GM21825 (cell line): ENCODE results near the gene IGSF9B.

Source experiments
- ATAC-seq: cut with Tn5 transposase; IDR thresholded peaks from one replicate; pipeline ENCODE4 v1.9.1; 2021; ENCODE audit warnings: mild to moderate bottlenecking, moderate library complexity; ENCODE audit not compliant: unreplicated experiment

Gene IGSF9B

DNA sequence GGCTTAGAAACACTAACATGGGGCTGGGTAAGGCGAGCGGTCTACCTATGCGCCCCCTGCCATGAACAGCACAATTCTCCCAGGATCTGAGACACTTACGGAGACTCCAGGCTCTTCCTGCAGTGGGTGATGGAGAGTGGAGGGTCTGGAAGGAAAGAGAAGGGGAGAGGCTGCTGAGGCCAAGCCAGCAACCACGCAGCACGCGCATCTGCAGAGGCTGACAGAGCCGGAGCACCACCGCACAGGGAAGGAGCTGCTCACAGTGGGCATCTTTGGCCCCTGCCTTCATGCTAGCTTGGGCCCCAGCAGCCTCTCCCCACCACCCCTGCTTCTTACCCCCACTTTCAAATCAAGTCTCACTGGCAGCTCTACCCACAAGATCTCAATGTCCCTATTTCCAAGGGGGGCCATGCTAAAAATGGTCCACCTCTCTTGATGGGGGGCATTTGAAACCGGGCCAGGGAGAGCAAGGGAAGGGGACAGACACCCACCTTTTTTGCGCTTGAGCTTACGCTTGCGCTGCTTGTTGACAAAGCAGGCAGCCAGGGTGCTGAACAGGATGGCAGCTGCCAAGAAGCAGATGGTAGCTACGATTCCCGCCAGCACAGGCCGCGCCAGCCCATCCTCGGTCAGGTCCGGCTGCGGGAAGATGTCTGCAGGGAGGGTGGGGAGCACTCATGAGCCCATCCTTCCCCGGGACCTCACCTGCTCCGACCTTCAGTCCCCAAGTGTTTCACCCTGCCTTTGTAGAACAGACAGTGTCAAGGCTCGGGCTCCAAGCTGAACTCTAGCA is 34.5 kb downstream of the IGSF9B start:
- ATAC-seq, result no peak

- ATAC-seq, result no peak
These were observed 35.3 kb downstream of the IGSF9B start for GRCh38 chr11:133921513-133921912.

GRCh38 chr11:133921026-133921425 is 35.7 kb downstream of the IGSF9B start:
- ATAC-seq, result no peak

DNA sequence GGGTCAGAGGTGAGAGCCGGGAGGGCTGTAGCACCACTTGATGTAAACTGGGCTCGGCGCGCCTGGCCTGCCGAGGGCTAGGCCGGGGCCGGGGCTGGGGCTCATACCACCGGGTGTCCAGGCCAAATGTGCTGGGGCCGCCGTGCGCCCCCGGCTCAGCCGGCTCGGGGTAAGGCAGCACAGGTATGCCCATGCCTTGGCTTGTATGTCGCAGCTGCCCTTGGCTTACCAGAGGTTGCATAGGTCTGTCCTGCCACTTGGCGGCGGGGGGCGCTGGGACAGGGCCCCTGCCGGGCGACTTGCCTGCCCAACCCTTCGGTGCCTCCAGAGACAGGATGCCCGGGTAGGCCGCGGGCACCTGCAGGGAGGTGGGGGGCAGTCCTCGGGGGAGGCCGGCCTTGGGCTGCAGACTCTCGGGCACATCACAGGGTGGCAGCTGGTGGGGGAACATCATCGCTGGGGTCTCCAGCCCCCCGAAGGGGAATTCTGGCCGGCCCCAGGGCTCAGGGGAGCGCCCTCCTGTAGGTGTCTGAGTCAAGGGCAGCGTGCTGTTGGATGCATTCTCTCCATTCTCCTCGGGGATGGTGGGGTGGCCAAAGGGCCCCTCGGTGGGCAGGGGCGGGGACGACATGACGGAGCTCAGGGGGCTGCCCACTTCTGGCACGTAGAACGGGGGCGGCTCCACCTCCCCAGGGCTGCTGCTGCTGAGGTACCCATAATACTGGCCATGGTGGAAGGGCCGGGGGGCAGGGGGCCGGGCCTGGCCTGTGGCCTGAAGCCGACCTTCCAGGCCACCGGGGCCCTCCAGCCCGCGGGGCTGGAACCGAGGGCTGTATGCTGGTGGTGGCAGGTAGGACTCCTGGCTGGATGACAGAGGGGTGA is 36.4 kb downstream of the IGSF9B start:
- no peak for ATAC-seq

DNA sequence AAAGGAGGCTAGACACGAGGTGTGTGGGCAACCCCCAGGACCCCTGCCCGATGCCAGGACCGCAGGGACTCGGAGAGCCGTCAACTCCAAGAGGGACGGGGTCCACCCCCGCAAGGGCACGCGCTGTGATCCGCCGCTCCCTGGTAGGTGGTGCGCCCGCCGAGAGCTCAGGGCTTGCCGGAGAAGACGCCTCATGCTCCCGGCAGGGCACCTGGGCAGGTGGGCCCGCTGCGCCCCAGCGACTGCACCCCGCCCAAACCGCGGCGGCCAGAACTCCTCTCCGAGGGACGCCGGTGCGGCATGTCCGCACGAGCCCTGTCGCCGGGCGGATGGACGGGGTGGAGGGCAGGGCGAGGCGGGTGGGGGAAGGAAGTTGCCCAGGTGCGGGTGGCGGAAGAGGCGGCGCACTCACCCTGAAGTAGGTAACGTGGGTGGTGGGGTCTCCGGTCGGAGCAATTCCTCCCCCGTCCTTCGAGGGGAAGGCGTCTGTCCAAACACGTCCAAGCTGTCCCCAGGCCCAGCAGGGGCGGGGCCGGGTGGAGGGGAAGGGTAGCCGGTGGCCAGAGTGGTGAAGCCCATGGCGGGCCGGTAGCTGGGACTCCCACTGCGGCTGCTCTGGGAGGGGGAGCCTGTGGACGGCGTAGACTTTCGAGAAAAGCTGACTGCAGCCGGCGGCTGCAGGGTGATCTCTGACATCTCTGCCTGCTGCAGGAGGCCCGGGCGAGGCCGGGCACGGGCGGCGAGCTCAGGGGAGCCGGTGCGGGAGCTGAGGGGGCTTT is 37.2 kb downstream of the IGSF9B start:
- ATAC-seq, result no peak

GRCh38 chr11:133918608-133919260 is 38.0 kb downstream of the IGSF9B start:
- no peak for ATAC-seq

DNA sequence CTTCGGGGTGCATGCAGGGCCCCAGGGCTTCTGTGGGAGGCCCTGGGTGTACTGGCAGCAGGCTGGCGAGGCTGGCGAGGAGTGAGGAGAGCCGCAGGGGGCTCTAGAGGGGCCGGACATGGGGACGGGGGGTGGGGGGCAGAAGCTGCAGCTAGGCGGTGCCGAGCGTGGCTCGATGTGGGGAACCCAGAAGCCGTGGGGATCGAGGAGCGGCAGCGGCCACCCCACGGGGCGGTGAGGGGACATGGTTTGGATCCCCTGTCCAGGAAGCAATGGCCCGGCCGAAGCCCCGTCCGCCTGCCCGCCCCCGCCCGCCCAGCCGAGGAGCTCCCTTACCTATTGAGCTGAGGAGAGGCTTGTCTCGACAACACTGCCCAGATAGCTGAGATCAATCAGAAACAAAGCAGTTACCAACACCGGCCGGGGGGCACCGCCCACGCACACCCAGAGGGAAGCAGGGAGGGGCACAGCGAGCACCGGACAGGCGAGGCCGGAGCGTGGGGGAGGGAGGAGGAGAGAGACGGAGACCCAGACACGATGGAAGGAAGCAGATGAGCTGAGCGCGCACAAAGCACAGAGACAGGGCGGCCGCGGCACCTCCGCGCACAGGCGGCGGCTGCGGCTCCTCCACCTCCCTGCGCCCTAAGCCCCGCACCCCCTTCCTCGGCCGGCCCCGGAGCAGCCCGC is 38.7 kb downstream of the IGSF9B start:
- no peak for ATAC-seq

- no peak for ATAC-seq
These were observed 39.9 kb downstream of the IGSF9B start for GRCh38 chr11:133916784-133917440.

- ATAC-seq, result no peak
These were observed 43.0 kb downstream of the IGSF9B start for GRCh38 chr11:133913761-133914160.

DNA sequence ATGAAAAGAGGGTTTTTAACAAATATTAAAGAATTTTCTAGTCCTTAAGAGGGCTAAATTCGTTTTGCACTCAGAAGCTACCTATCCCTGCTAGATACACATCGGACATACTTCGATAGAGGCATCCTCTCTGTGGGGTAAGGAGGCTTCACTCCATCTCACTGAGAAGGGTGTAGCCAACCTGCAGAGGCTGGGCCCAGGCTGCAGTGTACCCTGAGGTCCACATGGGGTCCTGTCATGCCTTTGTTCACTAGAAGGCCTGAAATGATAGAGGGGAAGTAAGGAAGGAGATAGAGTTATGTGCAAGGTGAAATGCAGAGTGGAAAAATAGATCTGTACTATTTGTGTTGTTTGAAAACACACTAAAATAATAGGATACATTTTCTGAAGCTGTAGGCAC is 45.6 kb downstream of the IGSF9B start:
- no peak for ATAC-seq

- ATAC-seq, result no peak
These were observed 46.7 kb downstream of the IGSF9B start for GRCh38 chr11:133910101-133910500.

DNA sequence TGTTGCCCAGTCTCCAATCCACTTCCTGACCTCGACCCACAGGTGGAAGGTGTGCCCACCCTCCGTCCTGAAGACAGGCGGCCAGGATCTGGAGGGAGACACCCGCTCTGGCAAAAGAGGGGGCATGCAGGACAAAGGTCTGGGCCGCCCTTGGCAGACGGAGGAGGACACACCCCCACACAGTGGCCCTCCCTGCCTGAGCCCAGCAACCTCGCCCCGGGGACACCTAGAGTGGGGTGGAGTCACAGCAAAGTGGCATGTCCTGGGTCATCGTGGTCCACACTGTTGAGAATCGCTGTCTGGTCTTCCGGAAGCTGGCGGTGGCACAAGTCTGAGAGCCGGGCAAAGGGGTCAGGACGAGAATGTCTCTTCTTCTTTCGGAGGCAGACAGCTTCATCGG is 47.9 kb downstream of the IGSF9B start:
- no peak for ATAC-seq

- ATAC-seq, result no peak
These were observed 48.9 kb downstream of the IGSF9B start for GRCh38 chr11:133907841-133908241.

DNA sequence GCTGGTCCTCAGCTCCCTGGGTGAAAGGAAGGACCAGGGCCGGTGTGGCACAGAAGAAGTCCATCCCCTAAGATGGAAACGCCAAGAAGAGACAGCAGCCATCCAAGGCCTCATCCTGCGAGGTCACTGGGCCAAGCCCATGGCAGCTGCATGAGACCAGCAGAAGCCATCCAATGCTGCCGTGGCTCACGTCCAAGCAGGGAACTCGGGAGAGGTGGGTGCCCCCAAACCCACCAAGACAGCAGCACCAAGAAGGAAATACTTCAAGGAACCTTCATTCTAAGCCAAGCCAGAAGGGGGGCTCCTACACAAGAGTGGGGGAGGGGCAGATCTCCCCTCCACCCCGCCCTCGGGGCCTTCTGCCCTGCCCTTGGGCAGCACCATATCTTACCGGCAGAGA is 49.6 kb downstream of the IGSF9B start:
- no peak for ATAC-seq

DNA sequence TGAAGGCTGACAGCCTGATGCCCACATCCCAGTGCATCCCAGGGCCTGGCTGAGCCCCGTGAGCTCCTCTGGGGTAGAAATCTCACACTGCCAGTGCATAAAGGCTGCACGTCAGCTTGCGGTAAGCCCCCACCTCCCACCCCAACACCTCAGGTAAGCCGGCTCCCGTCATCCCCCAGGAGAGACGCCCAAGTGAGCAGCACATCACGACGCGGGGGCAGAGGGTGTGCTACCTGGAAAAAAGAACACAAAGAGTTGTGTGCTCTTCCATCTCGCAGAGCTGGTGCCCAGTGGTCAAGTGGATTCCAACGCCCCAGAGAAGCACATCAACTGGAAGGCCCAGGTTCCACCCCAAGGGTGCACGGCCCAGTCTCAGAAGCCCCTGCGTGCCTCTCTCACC is 50.0 kb downstream of the IGSF9B start:
- no peak for ATAC-seq

- no peak for ATAC-seq
These were observed 50.5 kb downstream of the IGSF9B start for GRCh38 chr11:133906241-133906640.

DNA sequence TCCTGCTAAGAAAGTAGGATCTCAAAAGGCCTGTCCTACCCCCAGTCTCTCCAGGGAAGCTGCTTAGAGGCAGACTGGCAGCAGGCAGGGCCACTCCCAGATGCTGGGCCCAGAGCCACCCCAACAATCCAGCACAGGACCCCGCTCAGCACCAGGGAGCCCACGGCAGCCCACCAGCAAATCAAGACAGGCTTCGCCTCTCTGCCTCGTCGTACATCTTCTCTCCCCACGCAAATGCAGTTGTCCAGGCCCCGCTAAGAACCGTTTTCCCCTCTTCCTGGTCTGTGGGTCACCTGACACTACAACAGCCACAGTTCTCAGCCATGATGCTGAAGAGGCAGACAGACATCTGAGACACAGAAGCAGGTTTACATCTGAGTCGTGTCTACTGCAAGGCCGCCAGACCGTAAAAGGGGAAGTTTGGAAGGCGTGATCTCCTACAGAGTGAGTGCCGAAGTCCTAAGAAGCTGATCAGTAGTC is 51.1 kb downstream of the IGSF9B start:
- no peak for ATAC-seq

DNA sequence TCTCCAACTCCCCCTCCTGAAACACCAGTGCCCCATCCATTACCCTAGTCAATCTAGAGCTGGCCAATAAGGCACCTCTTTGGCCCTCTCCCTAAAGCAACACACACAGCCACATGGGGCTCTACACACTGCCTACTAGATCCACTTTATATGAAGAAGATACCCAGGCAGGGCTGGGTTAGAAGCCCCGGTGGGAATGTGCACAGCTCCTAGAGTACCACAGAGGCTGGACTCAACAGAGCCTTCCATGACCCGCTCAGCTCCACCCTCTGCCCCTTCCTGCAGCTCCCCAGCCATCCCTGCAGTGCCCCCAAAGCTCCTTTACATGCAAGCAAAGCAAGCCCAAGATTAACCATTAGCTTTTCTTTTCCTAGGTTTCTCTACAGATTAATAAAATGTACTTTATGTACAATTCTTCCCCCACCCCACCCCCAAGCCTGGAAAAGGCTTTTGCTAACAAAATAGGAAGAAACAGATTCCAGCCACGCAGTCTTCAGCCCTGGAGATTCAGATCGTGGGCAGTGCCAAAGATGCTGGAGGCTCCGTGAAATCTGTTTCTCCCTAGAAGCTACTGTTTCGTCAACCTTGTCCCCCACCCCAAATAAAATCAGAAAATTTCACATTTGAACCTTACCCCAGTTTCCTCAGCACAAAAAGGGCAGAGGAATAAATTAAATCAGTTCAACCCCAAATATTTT is 51.8 kb downstream of the IGSF9B start:
- no peak for ATAC-seq
